ENCODE measurements around the gene KRTCAP3. TPM values are rescaled to one million over a fixed set of nuclear protein-coding genes. Genes with fewer than 3 reads are reported as not detected.
"Not testable (repeated sequence)": the region's sequence is repeated elsewhere in the genome, so short reads cannot be mapped to it uniquely, and the experiment has no call there.

KRTCAP3 gene, protein sequence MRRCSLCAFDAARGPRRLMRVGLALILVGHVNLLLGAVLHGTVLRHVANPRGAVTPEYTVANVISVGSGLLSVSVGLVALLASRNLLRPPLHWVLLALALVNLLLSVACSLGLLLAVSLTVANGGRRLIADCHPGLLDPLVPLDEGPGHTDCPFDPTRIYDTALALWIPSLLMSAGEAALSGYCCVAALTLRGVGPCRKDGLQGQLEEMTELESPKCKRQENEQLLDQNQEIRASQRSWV
- total RNA-seq: 100 to 1,000 TPM in 1 of 2 donors, 10 to 100 TPM in 1; 90.0 to 104 TPM
- long read RNA-seq, transcript KRTCAP3-201 (7 exons, 872 nt): major isoform, 35 of 111 reads
- long read RNA-seq, partial matches to known transcripts: 31 of 111 reads
- long read RNA-seq, other reads (novel, unspliced or antisense): 37 of 111 reads

DNA sequence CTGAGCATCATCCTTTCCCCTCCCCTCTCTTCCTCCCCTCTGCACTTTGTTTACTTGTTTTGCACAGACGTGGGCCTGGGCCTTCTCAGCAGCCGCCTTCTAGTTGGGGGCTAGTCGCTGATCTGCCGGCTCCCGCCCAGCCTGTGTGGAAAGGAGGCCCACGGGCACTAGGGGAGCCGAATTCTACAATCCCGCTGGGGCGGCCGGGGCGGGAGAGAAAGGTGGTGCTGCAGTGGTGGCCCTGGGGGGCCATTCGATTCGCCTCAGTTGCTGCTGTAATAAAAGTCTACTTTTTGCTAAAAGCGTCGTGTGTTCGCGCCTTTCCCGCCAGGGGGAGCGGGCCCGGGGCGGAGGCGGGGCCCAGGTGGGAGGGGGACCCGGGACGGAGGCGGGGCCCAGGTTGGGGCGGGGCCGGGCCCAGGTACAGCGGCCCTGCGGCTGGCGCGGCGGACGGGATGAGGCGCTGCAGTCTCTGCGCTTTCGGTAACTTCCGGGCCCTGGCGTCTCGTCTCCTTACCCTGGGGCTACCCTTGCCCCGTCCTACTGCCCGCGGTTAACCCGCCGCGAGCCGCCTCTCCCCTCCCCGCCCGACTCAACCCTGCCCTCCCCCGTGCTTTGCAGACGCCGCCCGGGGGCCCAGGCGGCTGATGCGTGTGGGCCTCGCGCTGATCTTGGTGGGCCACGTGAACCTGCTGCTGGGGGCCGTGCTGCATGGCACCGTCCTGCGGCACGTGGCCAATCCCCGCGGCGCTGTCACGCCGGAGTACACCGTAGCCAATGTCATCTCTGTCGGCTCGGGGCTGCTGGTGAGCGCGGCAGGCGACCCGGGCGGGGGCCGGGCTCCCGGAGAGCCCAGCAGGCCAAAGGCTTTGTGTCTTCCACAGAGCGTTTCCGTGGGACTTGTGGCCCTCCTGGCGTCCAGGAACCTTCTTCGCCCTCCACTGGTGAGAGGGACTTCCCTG is at the start of gene KRTCAP3:
KRTCAP3 (plus strand) TSS at position 424 of the 962 bp plus-strand sequence; CDS start at position 456, 32 bp downstream.
- DNase-seq (peak; percentile 75 to 87), ATAC-seq (peak; percentile 81)
- intact Hi-C loops (cut with DNase I, micrococcal nuclease): no loop called here

DNA sequence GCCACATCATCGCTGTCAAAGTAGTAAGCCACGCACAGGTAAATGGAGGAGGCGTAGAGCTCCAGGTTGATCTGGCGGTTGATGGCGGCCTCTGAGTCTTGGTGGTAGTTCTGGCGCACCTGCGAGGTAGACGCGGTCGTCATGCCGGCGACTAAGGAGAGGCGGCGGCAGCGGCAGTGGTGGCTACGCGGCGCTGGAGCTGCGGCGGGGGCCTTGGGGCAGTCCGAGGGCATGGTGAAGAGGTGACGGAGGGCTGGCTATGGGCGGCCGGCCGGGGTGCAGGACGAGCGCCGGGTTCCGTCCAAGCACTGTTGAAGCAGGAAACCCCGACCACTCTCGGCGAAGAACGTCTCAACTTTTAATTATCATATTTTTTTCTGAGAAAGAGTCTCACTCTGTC is 49.0 kb upstream of the KRTCAP3 start:
- intact Hi-C loops (cut with DNase I, micrococcal nuclease): no loop called here
- DNase-seq (no peak), ATAC-seq (no peak)

DNA sequence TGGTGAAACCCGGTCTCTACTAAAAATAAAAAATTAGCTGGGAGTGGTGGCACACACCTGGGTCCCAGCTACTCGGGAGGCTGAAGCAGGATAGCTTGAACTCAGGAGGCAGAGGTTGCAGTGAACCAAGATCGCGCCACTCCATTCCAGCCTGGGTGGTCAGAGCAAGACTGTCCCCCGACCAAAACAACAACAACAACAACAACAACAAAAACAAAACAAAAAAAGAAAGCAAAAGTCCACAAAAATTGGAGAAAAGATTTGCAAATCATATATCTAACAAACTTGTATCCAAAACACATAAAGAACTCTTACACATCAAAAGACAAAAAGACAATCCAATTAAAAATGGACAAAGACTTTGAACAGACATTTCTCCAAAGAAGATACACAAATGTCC is 43.2 kb upstream of the KRTCAP3 start:
- DNase-seq (no peak), ATAC-seq (no peak)
- intact Hi-C loops (cut with DNase I, micrococcal nuclease): no loop called here

DNA sequence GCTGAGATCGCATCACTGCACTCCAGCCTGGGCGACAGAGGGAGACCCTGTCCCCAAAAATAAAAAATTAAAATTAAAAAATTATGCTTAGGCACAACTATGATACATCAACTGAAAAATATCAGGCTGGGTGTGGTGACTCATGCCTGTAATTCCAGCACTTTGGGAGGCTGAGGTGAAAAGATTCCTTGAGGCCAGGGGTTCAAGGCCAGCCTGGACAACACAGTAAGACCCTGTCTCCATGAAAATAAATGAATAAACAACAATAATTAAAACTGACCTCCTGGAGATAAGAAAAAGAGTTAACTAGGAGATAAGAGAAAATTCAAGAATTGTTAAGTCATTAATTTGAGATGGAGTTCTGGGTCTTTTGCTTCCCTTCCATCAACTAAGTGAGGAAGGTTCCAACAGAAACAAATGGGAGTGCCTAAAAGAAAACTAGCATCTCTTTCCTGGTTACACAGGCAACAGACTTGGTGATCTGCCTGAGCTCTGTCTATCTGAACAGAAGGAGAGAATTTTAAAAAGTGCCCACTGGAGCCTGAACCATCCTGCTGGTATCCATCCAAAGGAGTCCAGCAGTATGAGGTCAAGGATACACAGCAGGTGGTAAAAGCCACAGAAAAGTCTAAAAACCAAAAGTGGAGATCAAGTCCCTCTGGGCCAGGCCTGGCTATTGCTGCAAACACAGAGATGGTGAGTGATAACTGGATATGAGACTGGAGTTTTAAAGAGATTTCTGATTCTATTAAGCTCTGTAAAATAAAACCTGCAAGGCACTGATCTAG is 41.6 kb upstream of the KRTCAP3 start:
- DNase-seq (no peak), ATAC-seq (no peak)
- intact Hi-C loops (cut with DNase I, micrococcal nuclease): no loop called here

DNA sequence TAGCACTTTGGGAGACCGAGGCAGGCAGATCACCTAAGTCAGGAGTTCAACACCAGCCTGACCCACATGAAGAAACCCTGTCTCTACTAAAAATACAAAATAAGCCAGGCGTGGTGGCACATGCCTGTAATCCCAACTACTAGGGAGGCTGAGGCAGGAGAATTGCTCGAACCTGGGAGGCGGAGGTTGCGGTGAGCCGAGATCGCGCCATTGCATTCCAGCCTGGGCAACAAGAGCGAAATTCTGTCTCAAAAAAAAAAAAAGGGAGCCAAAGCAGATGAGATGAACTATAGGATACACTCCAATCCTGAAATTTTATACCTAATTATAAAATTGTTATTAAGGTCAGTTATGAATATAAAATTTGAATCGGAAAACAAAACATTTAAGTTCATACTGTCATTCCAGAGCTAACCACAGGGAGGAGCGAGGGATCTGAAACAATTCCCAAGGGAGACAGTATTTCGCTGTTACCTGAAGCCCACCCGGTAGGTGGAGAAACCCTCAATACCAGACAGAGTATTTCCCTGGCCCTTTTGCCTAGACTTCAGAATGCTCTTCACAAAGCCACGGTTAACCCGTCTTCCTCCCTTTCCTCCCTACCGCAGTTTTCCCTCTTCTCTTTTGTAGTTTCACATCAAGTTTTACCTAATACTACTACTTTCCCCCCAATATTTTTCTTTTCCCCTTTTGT is 34.2 kb upstream of the KRTCAP3 start:
- intact Hi-C loops (cut with DNase I, micrococcal nuclease): no loop called here
- ATAC-seq: no peak
- DNase-seq: peak in 1 of 2 donors; percentile 24

DNA sequence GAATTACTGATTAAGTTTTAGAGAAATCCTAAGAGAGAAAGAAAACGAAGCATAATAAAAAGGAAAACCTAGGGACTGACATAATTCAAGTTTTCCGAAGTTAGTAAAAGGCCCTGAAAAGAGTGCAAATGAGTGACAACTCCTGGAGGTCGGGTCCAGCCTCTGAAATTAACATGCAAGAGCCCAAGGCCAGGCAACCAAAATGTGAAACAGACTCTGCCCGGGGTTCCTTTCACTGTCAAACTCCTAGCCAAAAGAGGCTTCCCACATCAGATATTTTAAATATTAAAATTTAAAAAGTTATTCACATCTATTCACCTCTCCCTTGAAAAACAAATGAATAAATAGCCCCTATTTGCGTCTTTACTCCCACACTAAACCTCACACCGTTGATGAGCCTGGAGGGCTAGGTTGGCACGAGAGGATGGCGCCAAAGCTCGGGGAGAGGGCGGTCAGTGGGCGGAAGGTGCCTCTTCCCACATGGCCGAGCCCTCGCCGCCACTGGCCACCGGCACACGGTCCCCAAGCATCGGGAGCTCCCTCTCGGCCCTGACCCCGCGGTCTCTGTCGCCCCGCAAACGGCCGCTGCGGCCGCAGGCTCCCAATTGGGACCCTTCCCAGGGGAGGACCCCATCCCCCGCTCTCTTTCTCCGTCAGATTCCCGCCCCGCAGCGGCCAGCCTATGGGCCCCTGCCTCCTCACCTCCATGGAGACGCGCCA is 33.4 kb upstream of the KRTCAP3 start:
- ATAC-seq: peak; percentile 52
- DNase-seq: peak in 1 of 2 donors; percentile 42
- intact Hi-C loops (cut with DNase I, micrococcal nuclease): no loop called here

DNA sequence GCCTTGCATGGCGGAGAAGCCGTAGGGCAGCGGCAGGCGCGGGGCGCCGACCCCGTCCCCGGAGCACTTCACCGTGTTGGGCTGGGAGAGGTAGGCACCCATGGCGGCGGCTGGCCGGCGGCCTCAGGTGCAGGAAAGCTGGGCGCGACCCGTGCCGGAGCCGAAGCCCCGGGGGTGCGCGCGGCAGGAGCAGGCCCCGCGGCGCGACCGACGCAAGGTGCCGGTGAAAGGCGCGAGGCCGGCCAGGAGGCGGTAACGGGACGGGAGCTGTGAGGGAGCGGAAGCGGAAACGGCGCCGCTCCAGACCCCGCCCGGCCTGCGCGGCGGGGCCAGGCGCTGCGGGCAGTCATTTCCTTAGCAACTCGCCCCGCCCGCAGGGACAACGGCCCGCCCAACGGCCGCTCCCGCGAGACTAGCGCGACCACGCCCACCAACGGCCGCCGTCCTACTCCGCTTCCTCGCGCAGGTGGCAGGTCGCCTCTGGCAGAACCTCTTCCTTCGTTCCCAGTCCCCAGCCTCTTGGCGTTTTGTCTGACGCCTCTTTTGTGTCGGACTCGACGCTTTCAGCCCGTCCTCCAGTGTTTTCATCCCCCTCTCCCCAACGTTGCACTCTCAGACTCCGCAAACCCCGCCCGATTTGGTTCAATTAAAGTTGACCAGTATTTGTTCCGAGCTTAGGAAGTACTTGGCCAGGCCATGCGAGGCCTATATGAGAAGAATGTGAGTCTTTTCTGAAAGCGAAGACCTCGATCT is 32.7 kb upstream of the KRTCAP3 start, which contains the start of gene PPM1G:
PPM1G (minus strand) TSS at position 271 of the 753 bp plus-strand sequence; CDS start at position 102, 169 bp downstream.
- intact Hi-C loops (cut with DNase I, micrococcal nuclease): no loop called here
- peak; percentile 93 to 99 for DNase-seq
- ATAC-seq: peak; percentile 97

DNA sequence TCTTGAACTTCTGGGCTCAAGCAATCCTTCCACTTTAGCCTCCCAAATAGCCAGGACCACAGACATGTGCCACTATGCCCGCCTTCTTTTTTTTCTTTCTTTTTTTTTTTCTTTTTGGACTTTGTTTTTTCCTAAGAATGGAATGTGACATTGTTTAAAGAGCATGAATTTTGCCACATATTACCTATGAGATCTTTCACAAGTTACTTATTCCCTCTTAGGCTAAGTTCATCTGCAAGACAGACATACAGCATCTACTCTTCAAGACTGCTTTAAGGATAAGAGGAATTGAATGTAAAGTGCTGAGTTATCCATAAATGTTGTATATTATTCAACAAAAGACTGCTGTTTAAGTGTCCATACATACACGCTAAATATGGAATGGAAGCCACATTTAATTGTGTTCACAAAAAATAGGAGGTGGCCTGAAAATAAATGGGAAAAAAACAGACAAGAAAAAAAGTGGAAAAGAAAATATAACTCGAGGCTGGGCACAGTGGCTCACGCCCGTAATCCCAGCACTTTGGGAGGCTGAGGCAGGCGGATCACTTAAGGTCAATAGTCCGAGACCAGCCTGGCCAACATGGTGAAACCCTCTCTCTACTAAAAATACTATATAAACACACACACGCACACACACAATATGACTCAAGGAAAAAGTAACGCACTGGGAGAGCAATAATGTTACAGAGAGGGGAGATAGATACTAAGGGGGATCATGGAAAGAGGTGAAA is 29.6 kb upstream of the KRTCAP3 start:
- ATAC-seq: no peak
- DNase-seq: no peak
- intact Hi-C loops (cut with DNase I, micrococcal nuclease): no loop called here

DNA sequence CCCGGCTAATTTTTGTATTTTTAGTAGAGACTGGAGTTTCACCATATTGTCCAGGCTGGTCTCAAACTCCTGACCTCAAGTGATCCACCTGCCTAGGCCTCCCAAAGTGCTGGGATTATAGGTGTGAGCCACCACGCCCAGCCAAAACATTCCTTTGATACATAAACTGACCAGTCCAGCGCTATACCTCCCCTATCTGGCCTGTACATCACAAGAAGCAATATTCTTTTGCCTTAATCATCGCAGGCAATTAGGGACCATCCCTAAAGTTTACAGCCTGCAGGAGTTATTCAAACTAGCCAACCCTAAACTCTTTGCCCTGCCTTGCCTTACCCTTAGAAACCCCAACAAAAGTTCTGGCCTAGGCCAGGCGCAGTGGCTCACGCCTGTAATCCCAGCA is 26.0 kb upstream of the KRTCAP3 start:
- no peak for DNase-seq
- intact Hi-C loops (cut with DNase I, micrococcal nuclease): no loop called here
- no peak for ATAC-seq

DNA sequence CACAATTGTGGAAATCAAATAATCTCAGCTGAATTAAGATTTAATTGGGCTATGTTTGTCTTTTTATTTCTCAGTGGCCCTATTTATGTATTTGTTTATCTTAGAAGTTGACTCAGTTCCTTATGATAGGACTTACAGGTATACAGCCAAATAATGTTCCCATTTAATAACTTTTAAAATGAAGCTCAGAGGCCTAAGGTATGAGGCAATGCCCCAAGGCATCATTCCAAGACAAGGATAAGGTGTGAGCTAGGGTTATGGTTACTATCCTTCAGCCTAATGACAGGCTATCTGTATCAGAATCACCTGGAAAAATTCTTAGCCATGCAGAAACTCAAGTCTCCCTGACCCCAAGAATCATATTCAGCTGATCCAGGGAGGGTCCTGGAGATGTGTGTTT is 21.2 kb upstream of the KRTCAP3 start:
- ATAC-seq (no peak), DNase-seq (no peak)
- intact Hi-C loops (cut with DNase I, micrococcal nuclease): no loop called here

DNA sequence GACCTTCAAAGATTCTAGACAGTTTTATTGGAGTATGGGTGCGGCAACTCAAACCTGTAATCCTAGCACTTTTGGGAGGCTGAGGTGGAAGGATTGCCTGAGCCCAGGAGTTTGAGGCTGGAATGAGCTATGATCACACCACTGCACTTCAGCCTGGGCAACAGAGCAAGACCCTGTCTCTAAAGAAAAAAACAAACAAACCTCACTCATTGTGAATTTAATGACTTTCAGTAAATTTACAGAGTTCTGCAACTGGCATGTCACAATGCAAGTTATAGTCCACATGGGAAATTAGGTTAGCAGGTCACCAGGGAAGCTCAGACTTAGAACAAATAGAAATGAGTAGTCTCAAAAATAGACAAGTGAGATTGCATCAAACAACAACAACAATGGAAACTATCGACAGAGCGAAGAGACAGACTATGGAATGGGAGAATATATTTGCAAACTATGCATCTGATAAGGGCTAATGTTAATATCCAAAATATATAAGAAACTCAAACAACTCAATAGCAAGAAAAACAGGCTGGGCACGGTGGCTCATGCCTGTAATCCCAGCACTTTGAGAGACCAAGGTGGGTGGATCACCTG is 20.4 kb upstream of the KRTCAP3 start:
- ATAC-seq (no peak), DNase-seq (no peak)
- intact Hi-C loops (cut with DNase I, micrococcal nuclease): no loop called here

DNA sequence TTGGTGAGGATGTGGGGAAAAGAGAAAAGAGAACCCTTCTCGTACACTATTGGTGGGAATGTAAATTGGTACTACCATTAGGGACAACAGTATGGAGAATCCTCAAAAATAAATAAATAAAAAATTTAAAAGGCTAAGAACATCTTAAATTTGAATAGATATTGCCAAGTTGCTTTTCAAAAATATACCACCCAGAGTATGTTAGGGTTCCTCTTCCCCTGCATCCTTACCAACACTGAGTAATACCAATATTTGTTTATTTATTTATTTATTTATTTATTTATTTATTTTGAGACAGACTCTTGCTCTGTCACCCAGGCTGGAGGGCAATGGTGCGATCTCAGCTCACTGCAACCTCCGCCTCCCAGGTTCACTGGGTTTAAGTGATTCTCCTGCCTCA is 19.2 kb upstream of the KRTCAP3 start:
- DNase-seq (no peak), ATAC-seq (no peak)
- intact Hi-C loops (cut with DNase I, micrococcal nuclease): no loop called here

DNA sequence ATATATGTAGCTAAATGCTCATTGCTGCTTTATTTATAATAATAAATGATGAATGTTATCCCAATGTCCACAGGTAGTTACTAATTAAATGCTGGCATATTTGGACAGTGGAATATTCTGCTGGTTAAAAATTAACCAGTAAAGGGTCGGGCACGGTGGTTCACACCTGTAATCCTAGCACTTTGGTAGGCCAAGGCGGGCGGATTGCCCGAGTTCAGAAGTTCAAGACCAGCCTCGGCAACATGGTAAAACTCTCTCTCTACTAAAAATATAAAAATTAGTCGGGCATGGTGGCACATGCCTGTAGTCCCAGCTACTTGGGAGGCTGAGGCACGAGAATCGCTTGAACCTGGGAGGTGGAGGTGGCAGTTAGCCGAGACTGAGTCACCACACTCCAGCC is 17.1 kb upstream of the KRTCAP3 start:
- ATAC-seq; intact Hi-C loops (cut with DNase I, micrococcal nuclease); DNase-seq: not testable (repeated sequence)

DNA sequence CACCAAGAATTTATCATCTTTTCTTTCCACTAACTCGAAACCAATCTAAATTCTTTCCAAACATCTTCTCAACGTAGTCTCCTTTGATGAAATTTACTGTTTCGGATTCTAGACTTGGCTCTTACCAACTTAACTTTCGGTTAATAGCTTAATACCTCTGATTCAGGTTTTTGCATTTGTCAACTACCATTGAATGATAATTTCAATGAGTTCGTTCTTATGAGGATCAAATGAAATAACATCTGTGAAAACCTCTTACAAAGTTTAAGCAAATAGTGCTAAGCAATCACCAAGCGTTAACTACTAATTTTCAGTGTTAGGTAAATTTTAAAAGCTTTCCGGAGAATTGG is 14.3 kb upstream of the KRTCAP3 start:
- no peak for DNase-seq
- ATAC-seq: no peak
- intact Hi-C loops (cut with DNase I, micrococcal nuclease): no loop called here

DNA sequence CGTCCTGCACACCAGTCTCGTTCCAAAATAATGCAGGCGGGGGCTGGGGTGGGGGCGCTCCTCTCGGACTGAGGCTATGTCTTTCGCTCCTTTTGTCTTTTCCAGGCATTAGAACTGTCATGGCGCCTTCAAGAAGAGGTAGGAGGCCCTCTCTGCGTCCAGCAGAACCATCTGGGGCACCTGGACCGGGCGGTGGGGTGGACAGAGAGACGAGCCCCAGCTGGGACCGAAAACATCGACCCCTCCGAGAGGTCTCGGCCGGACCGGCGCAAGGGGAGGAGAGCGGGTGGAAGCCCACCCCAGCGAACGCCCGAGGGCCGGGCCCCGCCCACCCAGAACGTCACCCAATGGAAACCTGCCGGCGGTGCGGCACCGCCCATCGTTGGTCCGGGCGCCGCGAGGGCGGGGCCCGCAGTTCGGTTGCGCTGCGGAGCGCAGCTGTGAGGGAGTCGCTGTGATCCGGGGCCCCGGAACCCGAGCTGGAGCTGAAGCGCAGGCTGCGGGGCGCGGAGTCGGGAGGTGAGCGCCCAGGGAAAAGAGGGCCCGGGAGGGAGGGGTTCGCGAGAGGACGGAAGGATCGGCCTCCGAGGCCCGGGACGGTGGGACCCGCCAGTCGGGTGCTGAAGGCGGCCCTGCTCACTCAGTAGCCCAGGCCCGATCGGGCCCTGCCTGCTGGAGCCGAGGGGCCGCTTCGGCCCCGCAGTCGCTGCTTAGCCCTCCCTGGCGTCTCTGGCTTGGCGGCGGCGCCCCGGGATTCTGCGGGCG is 13.8 kb upstream of the KRTCAP3 start, which contains the start of gene NRBP1:
NRBP1 (plus strand) TSS at position 419 of the 765 bp plus-strand sequence. CDS start 4,643 bp downstream, outside the sequence.
- peak; percentile 94 for ATAC-seq
- peak; percentile 88 to 97 for DNase-seq
- intact Hi-C loops (cut with DNase I, micrococcal nuclease): no loop called here
